ENCODE results near the gene SDS.

DNA sequence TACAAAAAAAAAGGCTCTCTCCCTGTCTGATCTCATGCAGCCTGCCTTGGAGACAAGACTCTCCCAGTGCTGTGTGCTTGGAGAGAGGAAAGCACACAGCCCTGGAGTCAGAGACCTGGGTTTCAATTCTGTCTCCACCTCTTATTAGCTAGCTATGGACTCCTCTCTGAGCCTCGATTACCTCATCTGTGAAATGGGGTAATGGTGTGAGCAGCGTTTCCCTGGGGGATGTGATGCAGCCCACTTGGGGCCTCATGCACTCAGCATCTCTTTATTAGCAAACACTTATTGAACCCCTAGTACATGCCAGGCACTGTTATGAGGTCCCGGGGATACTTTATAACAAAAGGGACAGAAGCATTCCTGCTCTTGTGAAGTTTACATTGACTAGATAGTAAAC, 12.5 kb downstream of the SDS start:
- TF ChIP-seq POLR2A (IDR thresholded peaks at IDR 0.05) = no peak
- TF ChIP-seq, protein P1, sequence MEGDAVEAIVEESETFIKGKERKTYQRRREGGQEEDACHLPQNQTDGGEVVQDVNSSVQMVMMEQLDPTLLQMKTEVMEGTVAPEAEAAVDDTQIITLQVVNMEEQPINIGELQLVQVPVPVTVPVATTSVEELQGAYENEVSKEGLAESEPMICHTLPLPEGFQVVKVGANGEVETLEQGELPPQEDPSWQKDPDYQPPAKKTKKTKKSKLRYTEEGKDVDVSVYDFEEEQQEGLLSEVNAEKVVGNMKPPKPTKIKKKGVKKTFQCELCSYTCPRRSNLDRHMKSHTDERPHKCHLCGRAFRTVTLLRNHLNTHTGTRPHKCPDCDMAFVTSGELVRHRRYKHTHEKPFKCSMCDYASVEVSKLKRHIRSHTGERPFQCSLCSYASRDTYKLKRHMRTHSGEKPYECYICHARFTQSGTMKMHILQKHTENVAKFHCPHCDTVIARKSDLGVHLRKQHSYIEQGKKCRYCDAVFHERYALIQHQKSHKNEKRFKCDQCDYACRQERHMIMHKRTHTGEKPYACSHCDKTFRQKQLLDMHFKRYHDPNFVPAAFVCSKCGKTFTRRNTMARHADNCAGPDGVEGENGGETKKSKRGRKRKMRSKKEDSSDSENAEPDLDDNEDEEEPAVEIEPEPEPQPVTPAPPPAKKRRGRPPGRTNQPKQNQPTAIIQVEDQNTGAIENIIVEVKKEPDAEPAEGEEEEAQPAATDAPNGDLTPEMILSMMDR (IDR thresholded peaks at IDR 0.05) = no peak
- TF ChIP-seq EP300 (IDR thresholded peaks at IDR 0.05) = no peak
- TF ChIP-seq POLR2AphosphoS5 (IDR thresholded peaks at IDR 0.05) = no peak

Measured in sigmoid colon (tissue), 4 donors.